Stimulated activated CD4-positive, alpha-beta T cell treated with anti-CD3 and anti-CD28 coated beads, Interleukin-15, amount 100 ng/mL, for 24 hours (primary cell): Measurements from ENCODE around the gene ACTRT2.

Experiments used
- DNase-seq: peaks from one replicate; pipeline ENCODE4 v3.0.0-alpha.2; 2020

The ACTRT2 gene

DNA sequence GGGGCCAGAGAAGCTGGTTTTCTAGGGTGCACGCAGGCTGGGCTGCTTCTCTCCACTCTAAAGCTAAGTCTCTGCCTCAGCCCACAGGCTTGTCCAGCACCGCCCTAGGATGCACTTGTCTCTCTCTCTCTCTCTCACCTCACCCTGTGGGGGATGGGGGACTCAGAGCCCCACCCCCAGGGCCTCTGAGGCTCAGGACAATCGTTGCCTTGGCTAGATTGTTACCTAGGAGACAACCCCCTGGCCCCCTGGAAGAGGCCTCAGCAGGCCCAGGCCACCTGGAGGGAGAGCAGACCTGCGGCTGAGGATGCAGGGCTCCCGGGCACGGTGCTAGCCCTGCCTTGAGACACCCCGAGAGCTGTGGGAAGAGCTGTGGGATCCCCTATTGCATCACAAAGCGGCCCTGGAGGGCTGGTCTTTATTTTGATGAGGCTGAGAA is at the start of gene ACTRT2:
Gene ACTRT2 (plus strand): TSS at position 235 of the 439 bp plus-strand sequence. CDS start 220 bp downstream, outside the sequence.
- DNase-seq: no peak

DNA sequence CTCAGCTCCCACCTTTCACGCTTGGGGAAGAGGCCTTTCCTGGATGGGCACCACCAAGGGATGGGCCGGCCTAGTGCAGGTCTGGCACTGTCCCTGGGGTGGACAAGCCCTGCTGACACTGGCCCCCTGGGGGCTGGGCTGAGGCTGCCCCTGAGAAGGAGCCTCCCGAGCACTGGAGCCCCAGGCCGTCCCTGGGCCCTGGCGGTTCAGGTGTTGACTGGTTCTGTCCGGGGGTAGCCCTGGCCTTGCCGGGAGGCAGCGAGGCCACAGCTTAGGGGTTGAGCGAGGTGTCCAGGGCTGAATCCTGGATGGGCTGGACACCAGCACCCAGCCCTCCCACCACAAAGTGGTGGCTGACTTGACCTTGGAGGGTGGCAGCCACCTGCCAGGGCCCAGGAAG is 49.7 kb upstream of the ACTRT2 start:
- no peak for DNase-seq

DNA sequence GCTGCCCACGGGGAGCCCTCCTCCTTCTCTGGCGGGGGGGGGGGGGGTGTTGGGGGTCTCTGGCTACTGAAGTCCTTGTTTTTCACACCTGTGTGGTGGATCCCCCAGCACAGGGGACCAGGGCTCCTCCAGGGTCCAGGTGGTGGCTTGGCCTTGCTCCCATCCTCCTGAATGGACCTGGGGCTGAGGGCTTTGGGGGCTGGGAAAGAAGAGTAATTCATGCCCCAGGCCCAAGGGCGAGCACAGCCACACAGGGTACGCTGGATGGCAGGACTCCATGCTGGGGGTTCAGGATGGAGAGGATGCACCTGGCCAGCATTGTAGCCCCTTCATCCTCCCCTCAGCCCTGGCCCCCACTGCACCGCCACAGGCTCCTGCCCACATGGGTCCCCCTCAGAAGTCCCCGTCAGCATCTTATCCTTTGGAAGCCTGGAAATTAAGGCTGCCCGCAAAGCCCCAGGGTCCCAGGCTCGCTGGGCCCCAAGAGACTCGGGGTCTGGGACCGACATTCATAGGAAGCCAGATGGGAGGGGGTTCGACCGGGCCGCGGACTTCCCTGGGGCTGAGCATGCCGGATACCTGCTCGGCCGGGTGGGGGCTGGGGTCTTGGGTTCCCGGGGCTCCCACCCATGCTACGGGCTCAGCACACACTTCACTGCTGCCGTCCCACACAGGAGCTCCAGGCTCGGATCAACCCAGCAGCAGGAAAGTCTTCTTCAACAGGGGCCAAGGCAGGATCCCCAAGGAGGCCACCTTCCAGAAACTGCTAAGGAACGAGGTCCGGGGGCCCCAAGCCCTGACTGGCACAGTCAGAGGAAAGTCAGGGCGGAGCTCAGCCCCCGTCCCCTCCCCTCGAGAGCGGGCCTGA is 49.0 kb upstream of the ACTRT2 start:
- no peak for DNase-seq

GRCh38 chr1:2972879-2973575 is 48.2 kb upstream of the ACTRT2 start:
- no peak for DNase-seq

- DNase-seq: no peak
Measured at GRCh38 chr1:2973601-2974593, 47.4 kb upstream of the ACTRT2 start.

GRCh38 chr1:2974701-2975301 is 46.5 kb upstream of the ACTRT2 start:
- DNase-seq: no peak

DNA sequence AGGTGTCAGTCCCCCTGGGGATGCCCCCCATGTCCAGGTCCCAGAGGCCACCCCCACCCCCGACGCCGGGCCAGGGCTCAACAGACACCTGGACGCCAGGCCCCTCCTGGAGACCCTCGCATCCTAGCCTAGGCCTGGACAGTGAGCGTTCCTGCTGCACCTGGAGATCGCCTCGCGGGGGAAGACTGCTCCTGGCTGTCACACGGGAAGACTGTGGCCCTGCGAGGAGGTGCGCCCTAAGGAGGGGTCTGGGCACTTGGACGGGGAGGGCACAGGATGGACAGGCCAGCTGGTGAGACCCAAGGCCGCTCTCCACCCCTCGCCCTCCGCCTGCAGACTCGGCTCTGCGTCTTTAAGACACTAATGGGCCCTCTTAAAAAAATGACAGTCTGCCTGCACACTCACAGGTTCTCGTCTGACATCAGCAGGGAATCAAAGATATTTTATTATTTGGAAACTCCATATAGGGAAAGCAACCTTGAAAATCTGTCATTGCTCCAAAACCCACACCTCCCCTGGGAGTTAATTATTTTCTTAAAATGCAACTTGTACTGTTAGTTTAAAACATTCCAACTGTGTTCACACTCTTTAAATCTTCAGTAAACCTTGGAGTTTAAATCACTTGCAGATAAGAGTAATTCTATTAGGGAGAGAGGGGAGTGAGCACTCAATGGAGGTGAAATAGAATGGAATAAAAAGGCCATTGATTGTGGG is 45.6 kb upstream of the ACTRT2 start:
- DNase-seq: no peak

GRCh38 chr1:2976180-2976562 is 45.1 kb upstream of the ACTRT2 start:
- no peak for DNase-seq

GRCh38 chr1:2977886-2978611 is 43.2 kb upstream of the ACTRT2 start:
- no peak for DNase-seq

DNA sequence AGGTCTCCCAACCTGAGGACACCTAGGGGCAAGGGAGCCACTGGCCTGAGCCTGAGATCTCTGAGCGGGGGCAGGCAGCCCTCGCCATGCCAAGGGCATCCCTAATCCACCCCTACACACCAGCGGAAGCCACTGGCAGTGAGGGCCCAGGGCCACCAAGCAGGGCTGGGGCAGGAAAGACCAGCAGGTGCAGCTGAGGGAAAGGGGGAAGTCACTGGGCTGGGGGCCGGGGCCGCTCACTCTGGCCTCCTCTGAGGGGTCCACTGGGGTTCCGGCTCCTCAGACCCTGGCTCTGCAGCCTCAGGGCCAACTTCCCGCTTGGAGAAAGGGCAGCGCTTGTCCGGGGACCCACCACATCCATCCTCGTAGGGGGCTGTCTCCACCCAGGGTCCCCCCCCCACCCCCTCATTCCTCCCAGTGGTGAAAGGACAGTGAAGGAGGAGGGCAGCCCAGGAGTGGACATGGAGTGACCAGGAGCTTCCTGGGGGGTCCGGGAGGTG is 42.5 kb upstream of the ACTRT2 start:
- no peak for DNase-seq

DNA sequence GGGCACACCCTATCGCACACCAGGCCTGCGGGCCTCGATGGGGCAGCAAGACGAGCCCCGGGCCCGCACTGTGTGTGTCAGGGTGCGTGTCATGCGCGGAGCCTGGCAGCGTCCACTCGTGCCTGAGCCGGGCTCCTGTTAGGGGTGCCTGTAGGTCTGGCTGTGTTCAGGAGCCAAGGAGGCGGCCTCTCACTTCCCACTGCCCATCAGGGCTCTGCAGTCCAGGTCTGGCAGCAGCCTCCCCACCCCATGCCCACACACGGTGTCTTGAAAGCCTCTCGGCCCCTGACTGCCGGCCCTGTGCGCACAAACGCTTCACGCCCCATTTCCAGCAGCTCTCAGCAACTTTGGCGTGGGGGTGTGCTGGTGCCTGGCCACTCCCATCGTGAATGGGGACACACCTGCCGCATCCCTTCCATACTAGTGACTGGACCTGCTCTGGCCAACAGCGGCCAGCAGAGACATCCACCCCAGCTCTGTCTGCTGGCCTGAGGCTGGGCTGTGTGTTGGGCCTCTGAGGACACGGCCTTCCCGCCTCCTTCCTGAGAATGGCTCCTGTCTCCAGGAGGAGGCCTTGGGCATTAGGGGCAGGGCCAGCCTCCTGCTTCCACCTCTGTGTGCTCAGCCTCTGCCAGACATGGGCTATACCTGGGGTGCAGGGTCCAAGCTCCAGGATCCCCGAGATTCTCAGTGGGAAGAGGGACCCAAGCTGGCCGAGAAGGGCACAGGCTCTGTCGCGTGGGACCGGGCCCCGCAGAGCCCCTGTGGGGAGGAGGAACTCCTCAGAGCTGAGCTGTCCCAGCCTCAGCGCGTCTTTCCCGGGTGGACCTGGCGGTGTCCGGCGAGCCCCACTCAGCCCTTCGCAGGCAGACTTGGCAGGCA is 41.8 kb upstream of the ACTRT2 start:
- no peak for DNase-seq

DNA sequence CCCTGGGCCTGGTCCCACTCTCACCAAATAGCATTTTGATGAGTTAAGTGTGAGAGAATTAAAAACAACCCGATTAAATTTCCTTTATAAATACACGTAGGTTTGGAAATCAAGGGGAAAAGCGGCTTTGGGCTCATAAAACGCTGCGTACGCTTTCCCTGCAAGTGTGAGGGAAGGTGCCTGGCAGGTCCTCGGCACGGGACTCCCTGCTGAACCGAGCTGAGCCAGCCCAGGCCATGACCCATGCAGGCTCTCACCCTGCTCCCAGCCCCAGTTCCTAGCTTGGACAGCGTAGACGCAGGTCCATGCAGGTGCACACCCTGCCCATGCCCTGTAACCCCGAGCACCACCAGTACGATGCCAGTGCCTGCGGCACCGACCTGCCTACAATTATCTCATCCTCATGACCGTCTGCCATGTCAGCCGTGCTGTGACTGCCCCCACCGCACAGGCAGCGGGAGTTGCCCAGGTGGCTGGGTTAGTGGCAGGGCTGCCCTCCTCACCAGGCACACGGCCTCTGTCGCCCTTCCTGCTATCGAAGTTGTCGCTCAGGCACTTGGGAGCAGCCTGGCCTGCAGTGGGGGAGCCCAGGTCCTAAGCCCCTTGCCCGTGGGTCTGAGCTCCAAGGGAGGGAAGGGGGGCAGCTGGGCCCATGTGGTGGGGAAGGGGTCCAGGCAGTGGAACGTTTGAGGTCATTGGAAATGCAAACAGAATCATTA is 41.0 kb upstream of the ACTRT2 start:
- no peak for DNase-seq

GRCh38 chr1:2980849-2981248 is 40.4 kb upstream of the ACTRT2 start:
- no peak for DNase-seq

GRCh38 chr1:2981388-2981787 is 39.9 kb upstream of the ACTRT2 start:
- DNase-seq: no peak

DNA sequence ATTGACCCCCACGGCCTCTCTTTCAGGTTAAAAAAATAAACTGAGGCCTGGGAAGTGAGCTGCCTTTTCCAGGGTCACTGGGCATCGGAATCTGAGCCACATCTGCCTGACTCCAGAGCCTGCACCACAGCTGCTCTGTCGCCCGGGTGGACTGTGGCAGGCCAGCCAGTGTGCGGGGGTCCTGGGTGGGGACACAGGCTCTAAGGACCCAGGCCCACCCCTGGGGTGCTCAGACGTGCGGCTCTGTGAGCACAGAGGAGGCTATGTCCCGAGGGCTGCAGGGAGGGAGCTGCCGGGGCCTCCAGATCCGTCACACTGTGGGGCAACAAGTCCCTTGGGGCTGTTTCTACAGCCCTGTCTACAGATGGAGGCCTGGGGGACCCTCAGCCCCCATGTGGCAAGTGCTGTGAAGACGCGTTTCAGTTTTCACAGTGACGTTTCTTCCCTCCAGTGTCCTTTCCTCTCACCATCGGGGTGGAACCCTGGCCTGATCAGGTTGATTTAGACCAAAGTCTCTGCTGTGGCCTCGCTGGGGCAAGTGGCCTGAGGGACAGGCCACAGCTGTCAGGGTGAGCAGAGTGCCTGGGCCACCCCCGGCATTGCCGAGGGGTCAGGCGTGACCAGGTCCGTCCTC is 39.2 kb upstream of the ACTRT2 start:
- no peak for DNase-seq

GRCh38 chr1:2982615-2983318 is 38.5 kb upstream of the ACTRT2 start:
- DNase-seq: no peak

DNA sequence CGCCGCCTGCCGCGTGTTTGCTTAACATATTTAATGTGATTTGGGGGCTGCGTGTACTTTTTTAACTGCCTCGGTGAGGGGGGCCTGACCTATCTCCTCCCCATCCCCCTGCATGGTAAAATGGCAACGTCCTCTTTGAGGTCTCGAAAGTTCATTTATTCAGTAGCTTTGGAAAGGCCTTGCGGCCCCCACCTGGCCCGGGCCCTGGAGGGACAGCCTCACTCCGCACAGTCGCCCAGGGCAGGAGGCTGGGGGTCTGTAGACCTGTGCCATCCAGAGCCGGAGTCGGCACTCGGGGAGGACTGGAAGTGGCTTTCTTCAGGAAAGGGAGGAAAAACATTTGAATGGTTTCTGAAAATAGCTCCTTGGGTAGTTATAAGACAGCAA is 38.0 kb upstream of the ACTRT2 start:
- no peak for DNase-seq
